GM19324 (cell line): ENCODE measurements around the gene DAO.

ENCODE experiments used
- ATAC-seq: cut with Tn5 transposase; IDR thresholded peaks from one replicate; pipeline ENCODE4 v1.9.1; 2021; ENCODE audit warnings: mild to moderate bottlenecking, moderate library complexity; ENCODE audit not compliant: unreplicated experiment, low FRiP score

DAO gene

DNA sequence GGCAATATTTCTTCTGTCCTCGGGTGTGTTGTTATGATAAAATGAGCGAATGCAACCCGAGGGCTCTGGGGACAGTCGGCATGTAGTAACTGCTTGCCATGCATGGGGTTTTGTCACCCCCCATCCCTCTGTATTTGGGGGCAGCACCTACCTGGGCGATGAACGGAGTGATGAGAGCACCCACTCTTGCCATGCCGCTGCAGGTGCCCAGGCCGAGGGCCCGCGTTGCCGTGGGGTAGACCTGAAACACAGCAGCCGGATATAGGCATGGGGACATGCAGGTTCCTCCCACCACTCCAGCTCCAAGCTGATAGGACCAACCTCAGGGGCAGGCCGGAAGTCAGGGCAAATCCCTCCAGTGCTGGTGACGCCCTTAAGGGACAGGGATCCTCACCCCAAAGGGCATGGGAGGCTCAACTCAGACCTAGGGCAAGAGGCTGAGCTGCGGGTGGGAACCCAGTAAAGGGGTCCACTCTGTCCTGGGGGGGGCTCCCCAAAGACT lies 35.8 kb downstream of the DAO start:
- no peak for ATAC-seq

GRCh38 chr12:108916336-108916735 lies 36.4 kb downstream of the DAO start:
- ATAC-seq, result no peak

DNA sequence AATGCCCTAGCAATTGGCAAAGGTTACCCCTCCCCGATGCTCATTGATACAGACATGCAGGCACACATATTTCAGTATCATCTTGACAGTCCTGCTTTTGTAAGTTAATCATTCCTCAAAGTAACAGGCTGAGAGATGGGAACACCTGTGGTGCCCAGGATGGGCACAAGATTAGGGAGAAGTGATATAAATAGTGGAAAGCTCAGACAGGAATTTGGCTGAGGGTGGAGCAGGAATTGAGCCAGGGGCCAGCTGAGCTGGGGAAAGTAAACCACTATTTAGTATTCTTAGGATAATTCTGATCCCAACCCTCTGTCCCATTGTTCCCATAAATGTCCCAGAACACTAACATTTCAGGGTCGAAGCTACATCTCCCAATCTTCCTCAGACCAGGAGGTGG lies 38.3 kb downstream of the DAO start:
- no peak for ATAC-seq

GRCh38 chr12:108918960-108919642 lies 39.2 kb downstream of the DAO start:
- no peak for ATAC-seq

DNA sequence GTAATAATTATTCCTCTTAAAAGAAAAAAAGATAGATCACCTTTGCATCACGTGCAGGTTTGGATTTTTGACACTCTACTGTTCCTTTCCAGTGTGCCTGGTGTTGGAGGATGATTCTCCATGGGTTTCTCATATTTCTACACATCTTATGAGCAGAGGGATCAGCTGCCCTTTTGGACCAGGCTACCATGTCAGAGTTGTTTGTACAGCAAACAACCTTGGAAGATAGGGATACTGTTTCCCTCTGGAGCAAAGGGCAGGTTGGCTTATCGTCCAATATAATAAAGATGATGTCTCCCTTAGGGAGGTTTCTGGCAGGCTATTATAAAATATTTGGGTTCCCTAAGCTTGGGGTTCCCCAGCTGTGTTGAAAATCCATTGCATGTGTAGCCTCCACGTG lies 42.1 kb downstream of the DAO start:
- no peak for ATAC-seq

- ATAC-seq, result no peak
Measured at GRCh38 chr12:108922918-108923317, 43.0 kb downstream of the DAO start.

DNA sequence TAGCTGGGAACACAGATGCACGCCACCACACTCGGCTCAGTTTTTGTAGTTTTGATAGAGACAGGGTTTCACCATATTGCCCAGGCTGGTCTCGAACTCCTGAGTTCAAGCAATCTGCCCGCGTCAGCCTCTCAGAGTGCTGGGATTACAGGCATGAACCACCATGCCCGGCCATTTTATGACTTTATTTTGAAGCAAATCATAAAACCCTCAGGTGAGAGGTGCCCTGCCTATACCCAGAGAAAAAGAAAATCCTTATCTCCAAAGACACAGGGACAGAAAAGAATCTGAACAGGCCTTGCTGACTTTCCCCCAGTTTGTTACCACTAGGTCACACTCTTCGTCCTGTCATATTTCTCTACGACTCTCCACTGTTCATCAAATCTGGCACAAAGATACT lies 48.8 kb downstream of the DAO start:
- no peak for ATAC-seq

GRCh38 chr12:108930155-108930554 lies 50.3 kb downstream of the DAO start:
- no peak for ATAC-seq

- no peak for ATAC-seq
Measured at GRCh38 chr12:108930756-108931155, 50.9 kb downstream of the DAO start.

DNA sequence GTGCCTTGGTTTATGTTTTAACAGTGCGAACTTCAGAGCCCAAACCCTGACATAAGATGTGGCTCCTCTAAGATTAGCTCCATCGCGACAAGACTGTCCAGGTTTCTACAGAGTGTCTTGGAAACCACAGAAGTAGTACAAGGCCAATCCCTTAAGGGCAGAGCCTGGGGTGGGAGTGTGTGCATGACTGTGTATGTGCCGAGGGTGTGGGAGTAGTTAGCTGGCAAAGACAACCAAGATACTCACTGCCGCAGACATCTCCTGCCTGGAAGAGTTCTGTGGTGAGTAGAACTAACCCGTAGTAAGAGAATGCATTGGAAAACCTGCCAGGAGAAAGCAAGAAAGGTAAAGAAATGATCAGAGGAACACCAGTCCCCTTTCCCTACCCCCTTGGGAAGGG lies 54.1 kb downstream of the DAO start:
- ATAC-seq, result no peak

GRCh38 chr12:108935159-108935763 lies 55.4 kb downstream of the DAO start:
- no peak for ATAC-seq

DNA sequence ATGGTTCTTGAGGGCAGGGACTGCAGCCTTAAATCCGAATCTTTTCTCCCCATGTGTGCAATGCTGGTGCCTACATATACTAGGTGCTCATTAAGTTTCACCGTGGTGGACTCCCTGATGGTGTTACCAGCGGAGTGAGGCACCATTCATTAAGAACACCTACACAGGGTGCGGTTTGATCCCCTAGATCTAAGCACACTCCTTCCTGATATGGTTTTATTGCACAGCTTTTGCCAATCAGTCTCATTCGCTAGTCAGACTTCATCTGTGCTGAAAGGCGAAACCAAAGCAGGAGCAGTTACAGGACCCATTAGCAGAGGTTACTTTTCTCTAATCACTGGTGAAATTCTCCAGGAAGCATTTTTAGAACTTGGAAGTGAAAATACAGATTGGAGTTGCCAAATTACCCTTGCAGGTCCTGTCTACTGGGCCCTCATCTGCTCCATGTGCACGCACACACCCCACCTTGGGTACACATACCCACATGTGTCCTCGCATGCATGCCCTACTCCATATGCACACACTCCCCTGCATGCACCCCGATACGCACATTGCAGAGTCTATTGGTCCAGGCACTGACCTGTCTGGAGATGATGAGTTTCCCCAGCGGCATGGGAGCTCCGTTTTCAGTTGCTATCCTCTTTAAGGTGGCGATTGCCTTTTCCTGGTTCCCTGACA lies 58.5 kb downstream of the DAO start:
- no peak for ATAC-seq

- no peak for ATAC-seq
Measured at GRCh38 chr12:108939594-108939993, 59.7 kb downstream of the DAO start.

DNA sequence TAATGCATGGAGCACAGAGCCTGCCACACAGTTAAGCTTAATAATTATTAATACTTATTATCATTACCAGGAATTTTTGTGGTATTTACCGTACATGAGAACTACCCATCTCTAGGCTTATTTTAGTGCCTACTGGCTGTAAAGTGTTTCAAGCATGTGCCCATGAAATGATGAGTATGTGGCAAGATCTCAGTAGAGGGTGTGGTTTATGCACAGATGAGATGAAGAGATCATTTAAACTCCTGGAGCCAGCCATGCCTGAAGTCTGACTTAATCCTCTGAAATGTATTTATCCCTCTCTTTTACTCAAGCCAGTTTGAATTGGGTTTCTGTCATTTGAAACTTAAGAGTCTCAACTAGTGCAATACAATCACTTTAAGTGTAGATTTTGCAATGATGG lies 60.2 kb downstream of the DAO start:
- ATAC-seq, result no peak

- ATAC-seq, result no peak
Measured at GRCh38 chr12:108947097-108947496, 67.2 kb downstream of the DAO start.

DNA sequence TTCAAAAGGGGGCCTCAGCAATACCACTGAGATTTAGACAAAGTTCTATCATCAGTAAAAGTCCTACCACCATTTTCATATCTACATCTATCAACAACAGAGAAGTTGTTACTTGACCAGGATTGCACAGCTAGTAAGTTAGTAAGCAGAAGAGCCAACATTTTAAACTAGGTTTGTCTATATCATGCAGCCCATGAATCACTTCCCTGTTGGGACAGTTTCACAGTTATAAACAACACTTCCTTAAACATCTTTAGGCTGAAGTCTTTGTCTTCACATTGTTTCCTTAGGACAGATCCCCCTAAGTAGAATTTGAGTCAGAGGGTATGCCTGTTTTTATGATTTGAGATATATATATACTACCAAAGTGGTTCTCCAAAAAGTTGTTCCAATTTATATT lies 68.5 kb downstream of the DAO start:
- no peak for ATAC-seq

DNA sequence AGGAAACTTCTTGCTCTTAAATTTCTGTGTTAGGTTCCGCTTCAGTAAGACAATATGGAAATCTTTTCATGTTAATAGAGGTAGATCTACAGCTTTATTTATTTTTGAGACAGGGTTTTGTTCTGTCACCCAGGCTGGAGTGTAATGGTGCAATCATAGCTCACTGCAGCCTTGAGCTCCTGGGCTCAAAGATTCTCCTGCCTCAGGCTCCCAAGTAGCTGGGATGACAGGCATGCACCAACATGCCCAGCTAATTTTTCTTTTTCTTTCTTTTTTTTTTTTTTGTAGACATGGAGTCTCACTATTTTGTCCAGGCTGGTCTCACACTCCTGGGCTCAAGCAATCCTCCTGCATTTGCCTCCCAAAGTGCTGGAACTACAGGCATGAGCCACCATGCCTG lies 70.1 kb downstream of the DAO start:
- ATAC-seq, result no peak
